ENCODE data around the gene FILIP1. TPM values are rescaled to one million over a fixed set of nuclear protein-coding genes. Genes with fewer than 3 reads are reported as not detected.
A peak's percentile ranks its signal among the peaks of the same experiment; 100 is the strongest.

The FILIP1 gene
- total RNA-seq, 1 donor from 2014 or later = under 0.01 TPM

GRCh38 chr6:75244063-75244584 is 249.5 kb downstream of the FILIP1 start:
- TF ChIP-seq CTCF (IDR thresholded peaks at IDR 0.05; ENCODE audit: insufficient read depth, low read length, severe bottlenecking) = no peak
- H3K4me3 ChIP-seq (ENCODE audit: low read depth, low read length) = peak overlapping the region; percentile 56
- DNase-seq (ENCODE audit: low read depth) = peak; percentile 21
- no peaks in the 10 kb centered on the region for H3K27me3 ChIP-seq (ENCODE audit: control insufficient read depth, insufficient read depth, low read length)
- peaks cover 5% of the 10 kb centered on the region for H3K36me3 ChIP-seq (ENCODE audit: control insufficient read depth, insufficient read depth, low read length)
- no peak for FAIRE-seq

- TF ChIP-seq CTCF (IDR thresholded peaks at IDR 0.05; ENCODE audit: insufficient read depth, low read length, severe bottlenecking) = no peak
- Histone ChIP-seq H3K36me3 (ENCODE audit: control insufficient read depth, insufficient read depth, low read length) (peaks cover 7% of the 10 kb centered on the region), H3K4me3 (ENCODE audit: low read depth, low read length) (peak within 1 kb of the TSS; percentile 56), H3K27me3 (ENCODE audit: control insufficient read depth, insufficient read depth, low read length) (no peaks in the 10 kb centered on the region)
- FAIRE-seq (peak; percentile 99), DNase-seq (ENCODE audit: low read depth) (peak; percentile 95)
Observed at GRCh38 chr6:75243333-75244062, 250.1 kb downstream of the FILIP1 start, which contains the start of gene COX7A2. Gene COX7A2, minus strand, starts transcription at chr6:75243801. Its CDS starts 67 bp downstream, at chr6:75243734.

Other genes starting within 250 kb of the FILIP1 start
- 124 and 176 TPM in 2 replicates for gene COX7A2, start 250.0 kb downstream of the FILIP1 start, total RNA-seq
- gene TMEM30A, start 209.0 kb downstream of the FILIP1 start, total RNA-seq = 96.9 and 118 TPM in 2 replicates
- gene SENP6, start 108.1 kb upstream of the FILIP1 start, total RNA-seq = 47.4 and 49.2 TPM in 2 replicates